HFFc6 (cell line): ENCODE data around the gene SKP1. TPM values are rescaled to one million over a fixed set of nuclear protein-coding genes. Genes with fewer than 3 reads are reported as not detected.
"Not testable (repeated sequence)": the region's sequence is repeated elsewhere in the genome, so short reads cannot be mapped to it uniquely, and the experiment has no call there.

Source experiments
- DNase-seq: peaks from one replicate; pipeline ENCODE4 v3.0.0-alpha.2; 2018
- H3K27ac Mint-ChIP-seq: 2 replicates; pipeline ENCODE4 v1.8.0; 2020; ENCODE audit warnings: mild to moderate bottlenecking, mixed read lengths
- H3K27me3 Mint-ChIP-seq: 2 replicates; pipeline ENCODE4 v1.8.0; 2021; ENCODE audit warnings: mild to moderate bottlenecking, moderate library complexity, mixed read lengths; ENCODE audit not compliant: insufficient read depth
- H3K36me3 Mint-ChIP-seq: 2 replicates; pipeline ENCODE4 v1.8.0; 2021; ENCODE audit warnings: low read depth, mixed read lengths
- H3K4me1 Mint-ChIP-seq: 2 replicates; pipeline ENCODE4 v1.8.0; 2020; ENCODE audit warnings: low read depth, mixed read lengths
- H3K4me3 Mint-ChIP-seq: 2 replicates; pipeline ENCODE4 v1.8.0; 2020; ENCODE audit warnings: mild to moderate bottlenecking, moderate library complexity, mixed read lengths
- H3K9me3 Mint-ChIP-seq: 2 replicates; pipeline ENCODE4 v1.8.0; 2020; ENCODE audit warnings: mild to moderate bottlenecking, mixed read lengths
- CTCF ChIP-seq: fragments of 200-600 bp; sonication (generic); IDR thresholded peaks from 2 replicates; pipeline ENCODE4 v1.5.0; 2021; ENCODE audit warnings: antibody characterized with exemption, mild to moderate bottlenecking
- total RNA-seq, 6 experiments: library from RNA; stranded (reverse); fragmentation: NEBNext Ultra II Directional; extraction: Animal tissue kit (Norgen Biotek cat#: 25700); gene quantifications; 2 replicates in 1 of 6; 3 replicates in 5 of 6; pipeline ENCODE4 v1.2.3, GENCODE V29; 2021

SKP1 gene
- total RNA-seq, 6 experiments from 2014 or later, result 419 to 474 (median 442) TPM

GRCh38 chr5:134215757-134216156, 39.0 kb upstream of the SKP1 start:
- H3K9me3 Mint-ChIP-seq, result peaks cover 9% of the 10 kb centered on the region
- peaks cover 27% of the 10 kb centered on the region for H3K36me3 Mint-ChIP-seq
- no peak for DNase-seq
- no peak for TF ChIP-seq CTCF
- H3K27me3 Mint-ChIP-seq, result no peaks in the 10 kb centered on the region; the same call in 1 of the 2 replicates
- H3K4me1 Mint-ChIP-seq, result peaks cover 35% of the 10 kb centered on the region
- H3K27ac Mint-ChIP-seq, result no peak overlapping the region
- no peak overlapping the region for H3K4me3 Mint-ChIP-seq

- peaks cover 36% of the 10 kb centered on the region for H3K4me1 Mint-ChIP-seq
- H3K4me3 Mint-ChIP-seq, H3K9me3 Mint-ChIP-seq, H3K27me3 Mint-ChIP-seq: not testable (repeated sequence)
- DNase-seq, result peak; percentile 50
- peak overlapping the region; percentile 16; the same call in 1 of the 2 replicates for H3K27ac Mint-ChIP-seq
- H3K36me3 Mint-ChIP-seq, result peaks cover 18% of the 10 kb centered on the region
Measured at GRCh38 chr5:134211263-134212031, 34.7 kb upstream of the SKP1 start.

GRCh38 chr5:134209477-134210245, 32.9 kb upstream of the SKP1 start:
- peaks cover 42% of the 10 kb centered on the region for H3K4me1 Mint-ChIP-seq
- no peak for DNase-seq
- no peaks in the 10 kb centered on the region; the same call in 1 of the 2 replicates for H3K27me3 Mint-ChIP-seq
- no peak overlapping the region for H3K4me3 Mint-ChIP-seq
- H3K9me3 Mint-ChIP-seq, result peaks cover 9% of the 10 kb centered on the region
- H3K36me3 Mint-ChIP-seq, result peaks cover 26% of the 10 kb centered on the region
- TF ChIP-seq CTCF, result no peak
- H3K27ac Mint-ChIP-seq, result 0 out of 2 replicates have a peak overlapping the region, but pooled peaks have one; percentile 7

- H3K4me1 Mint-ChIP-seq, result peaks cover 40% of the 10 kb centered on the region
- peaks cover 6% of the 10 kb centered on the region for H3K9me3 Mint-ChIP-seq
- H3K4me3 Mint-ChIP-seq, result no peak overlapping the region
- no peak overlapping the region for H3K27ac Mint-ChIP-seq
- peaks cover 25% of the 10 kb centered on the region for H3K36me3 Mint-ChIP-seq
- TF ChIP-seq CTCF, result no peak
- no peaks in the 10 kb centered on the region for H3K27me3 Mint-ChIP-seq
- no peak for DNase-seq
Measured at GRCh38 chr5:134207696-134208095, 30.9 kb upstream of the SKP1 start.

- Mint-ChIP-seq H3K4me1 (peaks cover 32% of the 10 kb centered on the region), H3K27me3 (no peaks in the 10 kb centered on the region), H3K4me3 (no peak overlapping the region), H3K27ac (no peak overlapping the region; the same call in 1 of the 2 replicates), H3K36me3 (peaks cover 29% of the 10 kb centered on the region), H3K9me3 (no peaks in the 10 kb centered on the region)
- TF ChIP-seq CTCF, result no peak
- no peak for DNase-seq
Measured at GRCh38 chr5:134206627-134207160, 29.9 kb upstream of the SKP1 start.

- peaks cover 49% of the 10 kb centered on the region for H3K36me3 Mint-ChIP-seq
- peaks cover 25% of the 10 kb centered on the region; the same call in 1 of the 2 replicates for H3K4me1 Mint-ChIP-seq
- H3K27ac Mint-ChIP-seq, result no peak overlapping the region
- no peak for TF ChIP-seq CTCF
- no peak for DNase-seq
- H3K4me3 Mint-ChIP-seq, result no peak overlapping the region
- H3K27me3 Mint-ChIP-seq, result no peaks in the 10 kb centered on the region
- H3K9me3 Mint-ChIP-seq, result no peaks in the 10 kb centered on the region
Measured at GRCh38 chr5:134204575-134204974, 27.8 kb upstream of the SKP1 start.
